Liver (tissue), 9 donors: Measurements from ENCODE around the gene TVP23A. TPM values are rescaled to one million over a fixed set of nuclear protein-coding genes. Genes with fewer than 3 reads are reported as not detected.

Experiments
- DNase-seq: peaks from one replicate; pipeline ENCODE4 v3.0.0-alpha.2; 2017; ENCODE audit warnings: low spot score
- H3K27ac ChIP-seq, 2 donors: one replicate each; pipeline ENCODE4 v1.7.0; 2013; ENCODE audit warnings: inconsistent platforms in 2 of 2, low read length in 2 of 2, control low read depth in 1 of 2, low read depth in 1 of 2, mild to moderate bottlenecking in 1 of 2
- H3K27me3 ChIP-seq, 4 donors: one replicate each; pipeline versions ENCODE4 v1.6.1 to v1.7.0; 2013; ENCODE audit warnings: low read length in 3 of 4, inconsistent platforms in 1 of 4, mild to moderate bottlenecking in 1 of 4, moderate library complexity in 1 of 4; ENCODE audit not compliant: control insufficient read depth in 4 of 4, insufficient read depth in 4 of 4
- H3K36me3 ChIP-seq, 4 donors: one replicate each; pipeline versions ENCODE4 v1.6.1 to v1.7.0; 2013; ENCODE audit warnings: low read length in 3 of 4, mild to moderate bottlenecking in 3 of 4, low read depth in 1 of 4, moderate library complexity in 1 of 4; ENCODE audit not compliant: control insufficient read depth in 4 of 4, insufficient read depth in 3 of 4
- H3K4me1 ChIP-seq, 4 donors: one replicate each; pipeline versions ENCODE4 v1.6.1 to v1.7.0; 2013; ENCODE audit warnings: low read length in 3 of 4, mild to moderate bottlenecking in 3 of 4, moderate library complexity in 1 of 4; ENCODE audit not compliant: control insufficient read depth in 4 of 4, insufficient read depth in 4 of 4
- H3K4me3 ChIP-seq, 3 donors: one replicate each; pipeline versions ENCODE4 v1.6.1 to v1.7.0; 2013; ENCODE audit warnings: low read length in 3 of 3, control low read depth in 1 of 3, low read depth in 1 of 3, mild to moderate bottlenecking in 1 of 3
- H3K9ac ChIP-seq, 2 donors: one replicate each; pipeline ENCODE4 v1.7.0; 2013; ENCODE audit warnings: low read length in 2 of 2, mild to moderate bottlenecking in 2 of 2, moderate library complexity in 2 of 2, control low read depth in 1 of 2, low read depth in 1 of 2
- H3K9me3 ChIP-seq, 4 donors: one replicate each; pipeline versions ENCODE4 v1.6.1 to v1.7.0; 2013; ENCODE audit warnings: low read length in 3 of 4; ENCODE audit not compliant: control insufficient read depth in 4 of 4
- EGR1 ChIP-seq, 2 donors: IDR thresholded peaks; 2 replicates each; pipeline ENCODE4 v1.6.1; 2016 to 2018; ENCODE audit warnings: antibody characterized with exemption in 2 of 2, low read depth in 2 of 2
- FOXA2 ChIP-seq: IDR thresholded peaks from 2 replicates; pipeline ENCODE4 v1.6.1; 2016; ENCODE audit warnings: antibody characterized with exemption
- GABPA ChIP-seq, 2 donors: IDR thresholded peaks in 1 of 2; conservative IDR thresholded peaks in 1 of 2; 2 replicates each; pipeline ENCODE4 v1.6.1; 2016; ENCODE audit warnings: antibody characterized with exemption in 2 of 2, mild to moderate bottlenecking in 1 of 2, moderate library complexity in 1 of 2
- HNF4A ChIP-seq, 2 donors: conservative IDR thresholded peaks; 2 replicates each; pipeline ENCODE4 v1.6.1; 2016; ENCODE audit warnings: antibody characterized with exemption in 2 of 2, mild to moderate bottlenecking in 2 of 2
- HNF4G ChIP-seq: IDR thresholded peaks from 2 replicates; pipeline ENCODE4 v1.6.1; 2016; ENCODE audit warnings: antibody characterized with exemption
- JUND ChIP-seq, 2 donors: IDR thresholded peaks; 2 replicates each; pipeline ENCODE4 v1.6.1; 2016; ENCODE audit warnings: antibody characterized with exemption in 2 of 2
- NR2F2 ChIP-seq: IDR thresholded peaks from 2 replicates; pipeline ENCODE4 v1.6.1; 2016; ENCODE audit warnings: antibody characterized with exemption
- RAD21 ChIP-seq, 2 donors: IDR thresholded peaks; 2 replicates each; pipeline ENCODE4 v1.6.1; 2016; ENCODE audit warnings: antibody characterized with exemption in 2 of 2, mild to moderate bottlenecking in 2 of 2
- REST ChIP-seq: IDR thresholded peaks from 2 replicates; pipeline ENCODE4 v1.6.1; 2016; ENCODE audit warnings: antibody characterized with exemption, mild to moderate bottlenecking
- RXRA ChIP-seq, 2 donors: IDR thresholded peaks; 2 replicates each; pipeline ENCODE4 v1.6.1; 2017 to 2018; ENCODE audit warnings: antibody characterized with exemption in 2 of 2, mild to moderate bottlenecking in 1 of 2
- SP1 ChIP-seq: IDR thresholded peaks from 2 replicates; pipeline ENCODE4 v1.6.1; 2018; ENCODE audit warnings: antibody characterized with exemption, mild to moderate bottlenecking
- TAF1 ChIP-seq: conservative IDR thresholded peaks from 2 replicates; pipeline ENCODE4 v1.6.1; 2016; ENCODE audit warnings: antibody characterized with exemption, mild to moderate bottlenecking
- ZBTB33 ChIP-seq: IDR thresholded peaks from 2 replicates; pipeline ENCODE4 v1.6.1; 2016; ENCODE audit warnings: antibody characterized with exemption
- WGBS: extraction: QIAGEN DNeasy Blood & Tissue Kit; methylation state at CpG from one replicate; pipeline ENCODE4 v1.1.7; 2013; 5-methylcytosine and 5-hydroxymethylcytosine counted together
- polyA plus RNA-seq, 2 donors: library from polyadenylated mRNA; stranded (reverse) in 1 of 2; unstranded in 1 of 2; fragments of 200-250 nt in 1 of 2; fragments of >200 nt in 1 of 2; fragmentation: Nextera tagmentation in 1 of 2; extraction: Ambion mirVana in 1 of 2; gene quantifications; one replicate each; pipeline versions ENCODE4 v1.2.1 to v1.2.3, GENCODE V29; 2013 to 2015
- total RNA-seq, 2 donors: library from RNA; depleted of rRNA; stranded (reverse); fragments of >200 nt; gene quantifications; one replicate each; pipeline ENCODE4 v1.2.3, GENCODE V29; 2014
- TF ChIP-seq, protein P1 (sequence below): IDR thresholded peaks from 2 replicates; pipeline ENCODE4 v1.6.1; 2016; ENCODE audit warnings: antibody characterized with exemption
- donor health status: healthy.
- donor health status: healthy.
- donor health status: healthy.
- donor health status: healthy.
- donor health status: healthy.

TVP23A gene
- total and polyA plus RNA-seq, 4 donors = 0.09 to 0.32 (median 0.09) TPM; not detected in 1

DNA sequence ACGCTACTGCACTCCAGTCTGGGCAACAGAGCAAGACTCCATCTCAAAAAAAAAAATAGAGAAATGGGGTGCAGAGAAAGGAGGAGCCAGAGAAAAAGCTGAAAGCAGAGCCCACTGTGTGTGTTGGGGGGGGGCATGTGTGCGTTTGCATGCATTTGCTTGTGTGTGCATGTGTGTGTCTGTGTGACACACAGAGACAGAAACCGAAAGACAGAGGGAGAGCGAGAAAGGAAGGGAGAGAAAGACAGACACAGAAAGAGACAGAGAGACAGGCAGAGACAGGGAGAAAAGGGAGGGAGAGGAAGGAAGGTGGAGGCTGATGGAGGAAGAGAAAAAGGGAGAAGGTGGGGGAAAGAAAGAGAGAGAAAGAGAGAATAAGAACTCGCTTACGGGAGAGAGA lies 48.6 kb upstream of the TVP23A start:
- no peak for TF ChIP-seq FOXA2
- no peak for TF ChIP-seq RXRA (IDR thresholded peaks at IDR 0.05)
- Histone ChIP-seq H3K9ac (no peak overlapping the region), H3K27ac (no peak overlapping the region), H3K36me3 (no peaks in the 10 kb centered on the region), H3K9me3 (no peaks in the 10 kb centered on the region), H3K4me3 (no peak overlapping the region), H3K27me3 (peaks cover 0 to 2% (median 0%) of the 10 kb centered on the region in 4 donors), H3K4me1 (peaks cover 0 to 8% (median under 1%) of the 10 kb centered on the region in 4 donors)
- no peak for DNase-seq
- WGBS = 84% methylated on average over 6 of the region's 6 CpGs

DNA sequence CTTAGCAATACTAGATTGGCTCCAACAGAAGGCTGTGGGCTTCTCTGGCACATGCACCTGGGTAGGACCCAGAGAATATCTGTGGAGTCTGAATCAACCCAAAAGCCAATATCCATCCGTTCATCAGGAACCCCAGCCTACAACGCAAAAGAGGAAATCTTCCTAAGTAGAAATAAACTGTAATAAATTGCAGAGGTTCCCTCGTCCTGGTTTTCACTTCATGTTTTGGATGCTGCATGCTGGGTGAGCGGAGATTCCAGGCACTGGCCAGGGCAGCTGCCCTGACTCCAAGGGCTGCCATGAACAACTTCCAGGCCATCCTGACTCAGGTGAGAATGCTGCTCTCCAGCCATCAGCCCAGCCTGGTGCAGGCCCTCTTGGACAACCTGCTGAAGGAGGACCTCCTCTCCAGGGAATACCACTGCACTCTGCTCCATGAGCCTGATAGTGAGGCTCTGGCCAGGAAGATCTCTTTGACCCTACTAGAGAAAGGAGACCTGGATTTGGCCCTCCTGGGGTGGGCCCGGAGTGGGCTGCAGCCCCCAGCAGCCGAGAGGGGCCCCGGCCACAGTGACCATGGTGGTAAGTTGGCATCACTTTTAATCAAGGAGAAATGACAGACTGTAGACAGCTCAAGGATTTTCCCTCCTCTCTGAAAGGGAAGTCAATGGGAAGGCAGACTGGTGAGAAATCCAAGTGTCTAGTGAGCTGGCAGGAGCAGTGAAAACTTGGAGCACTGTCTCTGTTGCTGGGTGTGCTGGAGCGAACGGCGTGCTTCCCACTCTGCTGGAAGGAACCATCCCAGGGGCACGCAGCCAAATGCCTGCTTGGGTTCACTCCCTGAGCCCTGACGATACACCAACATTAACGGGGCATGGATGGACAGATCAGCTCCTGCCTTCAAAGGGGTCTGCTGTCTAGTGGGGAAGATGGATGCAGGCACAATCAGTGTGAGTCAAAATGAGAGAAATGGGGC lies 47.7 kb upstream of the TVP23A start:
- Histone ChIP-seq H3K27ac (no peak overlapping the region), H3K36me3 (no peaks in the 10 kb centered on the region), H3K9me3 (no peaks in the 10 kb centered on the region), H3K4me3 (no peak overlapping the region), H3K27me3 (peaks cover 0 to 2% (median 0%) of the 10 kb centered on the region in 4 donors), H3K4me1 (peaks cover 0 to 4% (median 0%) of the 10 kb centered on the region in 4 donors), H3K9ac (no peak overlapping the region)
- WGBS = 84% methylated on average over 13 of the region's 13 CpGs
- TF ChIP-seq, protein P1, sequence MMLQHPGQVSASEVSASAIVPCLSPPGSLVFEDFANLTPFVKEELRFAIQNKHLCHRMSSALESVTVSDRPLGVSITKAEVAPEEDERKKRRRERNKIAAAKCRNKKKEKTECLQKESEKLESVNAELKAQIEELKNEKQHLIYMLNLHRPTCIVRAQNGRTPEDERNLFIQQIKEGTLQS = no peak
- no peak for TF ChIP-seq SP1
- no peak for TF ChIP-seq RAD21 (IDR thresholded peaks at IDR 0.05)
- no peak for TF ChIP-seq TAF1
- TF ChIP-seq ZBTB33 = no peak
- no peak for DNase-seq

GRCh38 chr16:10862438-10862837 lies 43.8 kb upstream of the TVP23A start:
- no peak overlapping the region for H3K4me3 ChIP-seq
- no peak overlapping the region for H3K27ac ChIP-seq
- peaks cover 0 to 4% (median 0%) of the 10 kb centered on the region in 4 donors for H3K4me1 ChIP-seq
- H3K36me3 ChIP-seq = no peaks in the 10 kb centered on the region
- no peaks in the 10 kb centered on the region for H3K27me3 ChIP-seq
- H3K9ac ChIP-seq = no peak overlapping the region
- no peaks in the 10 kb centered on the region for H3K9me3 ChIP-seq
- WGBS = 40% methylated on average over 2 of the region's 2 CpGs
- TF ChIP-seq EGR1 (IDR thresholded peaks at IDR 0.05; ENCODE audit: low read depth in 2 of 2) = no peak
- no peak for TF ChIP-seq GABPA (IDR thresholded peaks at IDR 0.05 in 1 of 2, conservative IDR thresholded peaks at IDR 0.05 in 1 of 2)
- peak; percentile 17 to 38 for TF ChIP-seq HNF4A (conservative IDR thresholded peaks at IDR 0.05)
- no peak for TF ChIP-seq FOXA2
- TF ChIP-seq RAD21 (IDR thresholded peaks at IDR 0.05) = no peak
- peak in 1 of 2 donors; percentile 27 for TF ChIP-seq RXRA (IDR thresholded peaks at IDR 0.05)
- no peak for TF ChIP-seq REST
- peak; percentile 17 to 55 for TF ChIP-seq JUND (IDR thresholded peaks at IDR 0.05)
- TF ChIP-seq HNF4G = no peak
- TF ChIP-seq NR2F2 = no peak
- DNase-seq = no peak
